Measurements from ENCODE around the gene PDK2. TPM values are rescaled to one million over a fixed set of nuclear protein-coding genes. Genes with fewer than 3 reads are reported as not detected.

PDK2 gene
- total and polyA plus RNA-seq, 9 of the 15 experiments (the other 6 are each of a cell fraction or from before 2014, with no cell fraction given) = 0.03 to 2.5 (median 1.4) TPM

DNA sequence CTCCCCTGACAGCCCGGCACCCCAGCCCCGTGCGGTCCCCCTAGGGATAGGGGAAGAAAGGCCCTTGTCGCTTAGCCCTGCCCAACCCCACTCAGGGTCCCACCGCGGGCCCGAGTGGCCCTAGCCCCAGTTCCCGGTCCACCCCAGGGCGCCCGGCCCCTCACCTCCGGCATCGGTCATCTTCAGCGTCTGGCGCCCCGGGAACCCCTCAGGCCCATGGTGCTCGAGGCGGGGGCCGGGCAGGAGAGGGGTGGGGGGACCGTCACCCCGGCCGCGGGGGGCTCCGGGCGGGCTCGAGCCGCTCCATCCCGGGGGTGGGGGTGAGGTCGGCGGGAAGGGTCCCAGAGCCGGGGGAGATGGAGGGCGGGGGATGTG is 34.2 kb downstream of the PDK2 start:
- POLR2A ChIA-PET = interaction anchor here (0.7 to 0.9 kb wide), 2 partner anchors 11 to 951 kb away, joined by 3 read pairs; no protein-coding TSS in a partner anchor
- intact Hi-C loops (cut with micrococcal nuclease) (no loop called here), in situ Hi-C loops (cut with MboI) (no loop called here)
- CTCF ChIA-PET (ENCODE audit: low intra/inter-chr PET ratio) = no interaction called here
- no peak for TF ChIP-seq HEY1 (CRISPR knock-in tag; IDR thresholded peaks at IDR 0.05; ENCODE audit: borderline replicate concordance)
- no peak for TF ChIP-seq C11orf30 (IDR thresholded peaks at IDR 0.05; ENCODE audit: low read depth)
- TF ChIP-seq DDX20 (tag; IDR thresholded peaks at IDR 0.05; ENCODE audit: low read depth) = no peak
- 0 out of 2 replicates have a peak, but pooled peaks have one; percentile 32 for TF ChIP-seq ZBTB7A (IDR thresholded peaks at IDR 0.05; ENCODE audit: borderline replicate concordance, control insufficient read depth, low read depth, low read length)
- TF ChIP-seq ZNF740 (CRISPR knock-in tag; IDR thresholded peaks at IDR 0.05) = no peak
- 0 out of 4 replicates have a peak, but pooled peaks of 1 of the 2 experiments have one; percentile 27 for TF ChIP-seq ZNF740 (tag; IDR thresholded peaks at IDR 0.05)
- Histone ChIP-seq H3K4me1 (replicated peaks in 1 of 2; ENCODE audit: control insufficient read depth in 2 of 2, insufficient read depth in 2 of 2, low read length in 2 of 2) (peaks cover 8 to 23% of the 10 kb centered on the region in 2 experiments), H4K20me1 (replicated peaks; ENCODE audit: control insufficient read depth, insufficient read depth, low read length) (peaks cover 10% of the 10 kb centered on the region; the same call in 1 of the 2 replicates), H3K27me3 (ENCODE audit: control insufficient read depth in 2 of 2, insufficient read depth in 2 of 2, low read length in 2 of 2) (peaks cover 2 to 19% of the 10 kb centered on the region in 2 experiments; a peak in 3 of 5 replicates), H3K4me3 (no peak overlapping the region), H3K9me3 (replicated peaks; ENCODE audit: control insufficient read depth, insufficient read depth, low read depth, low read length) (peaks cover 4% of the 10 kb centered on the region; the same call in 1 of the 2 replicates), H3K36me3 (ENCODE audit: control insufficient read depth, insufficient read depth, low read length) (peaks cover 2% of the 10 kb centered on the region; the same call in 1 of the 3 replicates), H3K9me1 (ENCODE audit: control insufficient read depth, insufficient read depth, low read length) (no peaks in the 10 kb centered on the region), H3K9ac (ENCODE audit: insufficient read depth in 1 of 2, low read depth in 2 of 2, low read length in 2 of 2) (no peak overlapping the region), H3K79me2 (ENCODE audit: control insufficient read depth, insufficient read depth, low read length) (no peaks in the 10 kb centered on the region), H3K4me2 (ENCODE audit: insufficient read depth, low read length) (no peak overlapping the region), H2AFZ (ENCODE audit: low read depth, low read length) (no peak overlapping the region), H3K27ac (ENCODE audit: extremely low read depth, low read depth, low read length) (no peak overlapping the region)
- DNase-seq (ENCODE audit: extremely low read depth in 1 of 4, low spot score in 3 of 4) (no peak), FAIRE-seq (no peak), ATAC-seq (no peak)
- BruUV-seq (replicated peaks) = no TSS peak
- 9% methylated on average over 6 of the region's 31 CpGs for WGBS (ENCODE audit: insufficient coverage, low coverage, missing lambda C conversion rate)

Measured in K562 (cell line).